Epithelial cell of proximal tubule (primary cell): ENCODE results near the gene SPINT2. TPM values are rescaled to one million over a fixed set of nuclear protein-coding genes. Genes with fewer than 3 reads are reported as not detected.

ENCODE experiments used
- DNase-seq: peaks from one replicate; pipeline ENCODE4 v3.0.0-alpha.2; 2011; ENCODE audit warnings: low read depth
- H3K4me3 ChIP-seq: 2 replicates; pipeline ENCODE4 v1.5.1; 2011; ENCODE audit warnings: low read depth, mild to moderate bottlenecking, low read length
- CTCF ChIP-seq: conservative IDR thresholded peaks from 2 replicates; pipeline ENCODE4 v1.5.1; 2012; ENCODE audit warnings: low read depth, mild to moderate bottlenecking, low read length
- total RNA-seq: library from RNA; depleted of rRNA; stranded (reverse); fragments of >200 nt; gene quantifications from 2 replicates; pipeline ENCODE4 v1.2.3, GENCODE V29; 2015

SPINT2 gene
- total RNA-seq, 1 donor from 2014 or later = 548 TPM

- DNase-seq = no peak
- H3K4me3 ChIP-seq = no peak overlapping the region
- no peak for TF ChIP-seq CTCF
These were observed 57.3 kb downstream of the SPINT2 start for GRCh38 chr19:38321646-38322196.

- DNase-seq = no peak
- no peak overlapping the region for H3K4me3 ChIP-seq
- TF ChIP-seq CTCF = no peak
These were observed 58.9 kb downstream of the SPINT2 start for GRCh38 chr19:38323291-38323690.

GRCh38 chr19:38324431-38324830, 60.1 kb downstream of the SPINT2 start:
- no peak for TF ChIP-seq CTCF
- H3K4me3 ChIP-seq = no peak overlapping the region
- DNase-seq = no peak

GRCh38 chr19:38326591-38326990, 62.2 kb downstream of the SPINT2 start:
- no peak for TF ChIP-seq CTCF
- DNase-seq = no peak

GRCh38 chr19:38329651-38330050, 65.3 kb downstream of the SPINT2 start:
- no peak for DNase-seq
- TF ChIP-seq CTCF = no peak
- H3K4me3 ChIP-seq = no peak overlapping the region

More at GRCh38 chr19:38326591-38326990, 62.2 kb downstream of the SPINT2 start:
- no peak overlapping the region for H3K4me3 ChIP-seq

GRCh38 chr19:38331728-38332127, 67.4 kb downstream of the SPINT2 start:
- no peak for DNase-seq
- no peak for TF ChIP-seq CTCF
- no peak overlapping the region for H3K4me3 ChIP-seq

- H3K4me3 ChIP-seq = no peak overlapping the region
- TF ChIP-seq CTCF = no peak
- DNase-seq = no peak
These were observed 68.9 kb downstream of the SPINT2 start for GRCh38 chr19:38333245-38333644.
